Measurements from ENCODE around the gene UNC45B.
A peak's percentile ranks its signal among the peaks of the same experiment; 100 is the strongest.
"Not testable (repeated sequence)": the region's sequence is repeated elsewhere in the genome, so short reads cannot be mapped to it uniquely, and the experiment has no call there.

UNC45B gene

DNA sequence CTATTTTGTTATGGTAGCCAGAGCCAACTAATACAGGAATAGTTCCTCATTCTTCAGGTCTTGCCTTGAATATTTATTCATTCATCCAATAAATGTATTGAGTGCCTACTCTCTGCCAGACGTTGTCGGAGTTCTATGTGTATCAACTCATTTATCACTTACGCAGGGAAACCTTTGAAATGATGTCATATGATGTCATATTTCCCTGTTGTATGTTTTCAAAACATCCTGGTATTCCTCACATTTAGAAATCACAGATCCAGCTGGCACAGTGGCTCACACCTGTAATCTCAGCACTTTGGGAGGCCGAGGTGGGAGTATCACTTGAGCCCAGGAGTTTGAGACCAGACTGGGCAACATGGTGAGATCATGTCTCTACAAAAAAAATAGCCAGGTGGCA lies 2.8 kb upstream of the UNC45B start:
- DNase-seq, result no peak

DNA sequence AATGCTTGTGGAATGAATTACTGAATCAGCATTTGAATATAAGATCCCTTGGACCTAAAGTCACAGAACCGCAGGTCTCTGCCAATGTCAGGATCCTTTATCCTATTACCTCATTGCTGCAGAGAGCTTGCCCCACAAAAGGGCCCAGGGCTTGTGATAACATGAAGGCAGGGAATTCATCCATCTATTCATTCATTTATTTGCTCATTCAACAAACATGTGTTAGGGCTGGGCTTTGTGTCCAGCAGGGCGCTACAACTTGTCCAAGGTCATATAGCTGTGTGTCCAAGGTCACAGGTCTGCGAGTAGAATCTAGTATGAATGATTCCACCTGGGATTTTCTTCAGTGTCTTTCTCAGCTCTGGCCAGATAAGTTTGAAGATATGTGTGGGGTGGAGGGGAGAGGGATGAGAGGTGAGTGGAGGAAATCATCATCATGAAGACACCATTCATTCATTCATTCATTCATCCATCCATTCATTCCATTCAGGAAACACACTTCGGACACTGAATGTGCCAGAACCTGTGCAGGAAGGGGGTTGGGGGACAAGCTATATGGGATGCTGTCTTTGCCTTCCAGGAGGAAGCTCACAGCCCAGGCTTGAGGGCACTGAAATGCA lies 1.3 kb upstream of the UNC45B start:
- no peak for DNase-seq

DNA sequence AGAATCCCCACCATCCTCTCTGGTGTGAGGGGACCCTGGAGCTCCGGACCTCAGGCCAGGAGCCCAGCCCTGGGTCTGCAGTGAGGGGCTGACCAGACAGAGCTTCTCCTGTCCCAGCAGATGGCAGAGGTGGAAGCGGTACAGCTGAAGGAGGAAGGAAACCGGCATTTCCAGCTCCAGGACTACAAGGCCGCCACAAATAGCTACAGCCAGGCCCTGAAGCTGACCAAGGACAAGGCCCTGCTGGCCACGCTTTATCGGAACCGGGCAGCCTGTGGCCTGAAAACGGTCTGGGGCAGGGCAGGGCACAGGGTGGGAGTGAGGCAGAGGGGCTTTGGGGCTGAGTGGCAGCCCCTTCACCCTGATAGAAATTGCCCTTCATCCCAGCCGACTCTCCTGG lies 527 bp downstream of the UNC45B start:
- no peak for DNase-seq

DNA sequence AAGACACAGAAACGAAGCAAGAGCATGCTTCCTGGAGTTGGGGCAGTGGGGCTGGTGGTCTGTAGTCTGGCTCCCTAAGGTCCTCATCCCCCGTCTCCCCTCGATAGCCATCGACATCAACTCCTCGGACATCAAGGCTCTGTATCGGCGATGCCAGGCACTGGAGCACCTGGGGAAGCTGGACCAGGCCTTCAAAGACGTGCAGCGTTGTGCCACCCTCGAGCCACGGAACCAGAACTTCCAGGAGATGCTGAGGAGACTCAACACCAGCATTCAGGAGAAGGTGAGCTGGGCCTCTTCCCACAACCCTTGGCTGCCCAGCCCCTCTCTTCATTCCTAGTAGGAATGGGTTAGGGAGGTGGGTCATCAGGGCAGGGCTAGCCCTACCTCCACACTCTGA lies 2.3 kb downstream of the UNC45B start:
- no peak for DNase-seq

DNA sequence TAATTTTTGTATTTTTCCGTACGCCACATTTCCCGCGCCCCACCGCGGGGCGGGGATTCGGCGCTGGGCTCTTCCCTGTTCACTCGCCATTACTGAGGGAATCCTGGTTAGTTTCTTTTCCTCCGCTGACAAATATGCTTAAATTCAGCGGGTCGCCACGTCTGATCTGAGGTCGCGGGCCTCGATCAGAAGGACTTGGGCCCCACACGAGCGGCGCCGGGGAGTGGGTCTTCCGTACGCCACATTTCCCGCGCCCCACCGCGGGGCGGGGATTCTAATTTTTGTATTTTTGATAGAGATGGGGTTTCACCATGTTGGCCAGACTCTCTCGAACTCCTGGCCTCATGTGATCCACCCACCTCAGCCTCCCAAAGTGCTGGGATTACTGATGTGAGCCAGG lies 3.5 kb downstream of the UNC45B start:
- not testable (repeated sequence) for DNase-seq

DNA sequence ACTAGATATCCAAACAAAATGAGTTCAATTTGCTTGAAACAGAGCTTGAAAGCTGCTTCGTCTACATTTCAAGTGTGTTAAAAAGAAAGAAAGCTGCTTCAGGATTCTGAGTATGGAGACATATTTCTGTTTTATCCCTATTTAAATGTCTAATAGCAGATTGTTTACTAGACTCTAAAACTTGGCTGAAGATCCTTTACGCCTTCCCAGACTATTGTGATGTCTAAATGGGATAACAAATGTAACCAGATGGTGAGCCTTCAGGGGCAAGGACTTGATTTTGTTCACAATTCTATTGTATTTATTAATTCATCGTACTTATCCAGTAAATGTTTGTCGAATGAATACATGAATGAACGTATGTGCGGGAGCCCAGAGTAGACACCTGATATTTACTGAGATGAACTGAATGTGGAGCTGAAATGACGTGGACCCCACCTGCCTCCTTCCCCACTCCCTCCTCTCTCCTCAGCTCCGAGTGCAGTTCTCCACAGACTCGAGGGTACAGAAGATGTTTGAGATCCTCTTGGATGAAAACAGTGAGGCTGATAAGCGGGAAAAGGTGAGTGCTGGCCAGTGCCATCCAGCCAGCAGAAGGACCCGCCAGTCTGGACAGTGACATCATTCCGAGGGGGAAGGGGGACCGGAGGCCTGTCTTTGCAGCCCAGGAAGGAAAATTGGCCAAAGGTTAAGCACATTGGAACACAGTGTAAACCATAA lies 5.0 kb downstream of the UNC45B start:
- no peak for DNase-seq

DNA sequence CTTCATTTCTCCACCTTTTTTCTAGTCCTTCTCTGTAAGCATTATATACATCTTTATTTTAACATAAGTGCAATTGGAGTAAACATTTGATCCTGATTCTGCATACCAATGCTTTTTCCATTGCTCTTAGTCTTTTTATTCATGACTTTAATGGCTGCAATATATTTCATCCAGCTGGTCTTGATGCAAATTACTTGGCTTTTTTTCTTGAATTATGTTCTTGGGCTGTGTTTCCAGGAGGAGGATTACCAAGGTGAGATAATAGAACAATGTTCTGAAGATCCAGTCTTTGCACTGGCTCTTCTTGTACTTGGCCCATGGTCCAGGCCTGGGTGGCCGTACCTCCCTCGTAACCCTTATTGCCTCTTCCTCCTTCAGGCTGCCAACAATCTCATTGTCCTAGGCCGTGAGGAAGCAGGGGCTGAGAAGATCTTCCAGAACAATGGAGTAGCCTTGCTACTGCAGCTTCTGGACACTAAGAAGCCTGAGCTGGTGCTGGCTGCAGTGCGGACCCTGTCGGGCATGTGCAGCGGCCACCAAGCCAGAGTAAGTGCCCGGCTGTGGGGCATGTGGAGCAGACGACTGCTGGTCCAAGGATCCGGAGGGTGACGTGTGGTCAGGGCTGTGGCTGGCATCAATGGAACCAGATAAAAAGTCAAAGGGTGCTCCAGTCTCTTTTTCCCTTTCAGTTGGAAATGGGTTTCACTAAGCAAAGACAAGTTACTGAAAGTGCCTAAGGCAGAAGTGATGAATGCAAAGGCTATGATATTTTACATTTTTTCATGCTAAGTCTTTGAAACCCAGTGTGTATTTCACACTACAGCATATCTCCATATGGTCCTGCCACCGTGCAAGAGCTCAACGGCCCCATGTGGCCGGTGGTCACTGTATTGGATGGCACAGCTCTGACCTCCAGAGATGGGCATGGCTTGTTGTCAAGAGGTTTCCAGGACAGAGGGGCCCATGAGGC lies 6.9 kb downstream of the UNC45B start:
- DNase-seq, result no peak

DNA sequence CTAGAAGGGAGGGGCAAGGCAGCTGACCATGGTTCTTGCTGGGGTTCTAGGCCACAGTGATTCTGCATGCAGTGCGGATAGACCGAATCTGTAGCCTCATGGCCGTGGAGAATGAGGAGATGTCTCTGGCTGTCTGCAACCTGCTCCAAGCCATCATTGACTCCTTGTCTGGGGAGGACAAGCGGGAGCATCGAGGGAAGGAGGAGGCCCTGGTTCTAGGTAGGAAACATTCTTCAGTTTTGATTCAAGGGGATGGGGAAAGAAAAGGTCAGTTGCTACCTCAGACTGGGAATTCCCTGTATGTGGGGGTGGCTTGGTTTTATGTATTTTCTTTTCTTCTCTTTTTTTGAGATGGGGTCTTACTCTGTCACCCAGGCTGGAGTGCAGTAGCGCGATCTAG lies 7.6 kb downstream of the UNC45B start:
- no peak for DNase-seq

DNA sequence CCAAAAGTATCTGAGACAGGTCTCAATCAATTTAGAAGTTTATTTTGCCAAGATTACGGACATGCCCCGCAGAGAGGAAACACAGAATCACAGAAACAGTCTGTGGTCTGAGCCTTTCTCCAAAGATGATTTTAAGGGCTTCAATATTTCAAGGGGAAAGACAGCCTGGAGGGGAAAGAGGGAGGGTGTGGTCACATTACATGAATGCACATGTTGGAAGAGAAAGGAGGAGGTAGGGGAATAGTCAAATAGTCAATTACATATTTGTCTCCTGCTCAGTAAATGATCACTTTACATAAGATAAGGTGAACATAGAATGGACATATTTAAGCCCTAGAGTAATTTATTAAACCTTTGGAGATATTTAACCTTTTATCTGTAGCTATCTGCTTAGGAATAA lies 12.3 kb downstream of the UNC45B start:
- DNase-seq, result no peak

DNA sequence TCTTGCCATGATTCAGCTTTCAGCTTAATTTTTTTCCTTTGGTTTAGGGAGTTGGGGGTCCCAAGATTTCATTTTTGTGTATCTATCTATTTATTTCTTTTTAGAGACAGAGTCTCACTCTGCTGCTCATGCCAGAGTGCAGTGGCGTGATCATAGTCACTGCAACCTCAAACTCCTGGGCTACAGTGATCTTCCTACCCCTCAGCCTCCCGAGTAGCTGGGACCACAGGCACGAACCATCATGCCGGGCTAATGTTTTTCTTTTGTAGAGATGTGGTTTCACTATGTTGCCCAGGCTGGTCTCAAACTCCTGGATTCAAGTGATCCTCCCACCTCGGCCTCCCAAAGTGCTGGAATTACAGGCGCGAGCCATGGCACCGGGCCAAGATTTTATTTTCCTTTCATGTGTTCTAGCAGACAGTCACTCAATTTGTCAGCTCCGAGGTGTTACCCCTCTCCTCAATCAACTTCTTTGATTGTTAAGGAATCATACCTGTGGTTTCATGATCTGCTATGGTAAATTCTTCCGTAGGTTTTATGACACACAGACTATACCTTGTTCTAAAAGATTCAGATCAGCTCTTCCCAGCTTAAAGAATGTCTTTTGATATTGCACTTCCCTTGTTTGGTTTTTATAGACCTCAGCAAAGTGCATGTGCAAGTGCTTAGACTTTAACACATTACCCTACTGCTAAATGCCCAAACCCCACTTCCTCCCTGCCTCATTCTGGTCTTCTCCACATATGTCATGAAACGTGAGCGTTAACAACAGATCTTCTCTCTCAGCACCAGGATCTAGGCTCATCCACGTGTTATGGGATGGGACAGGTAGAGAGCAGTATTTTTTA lies 13.0 kb downstream of the UNC45B start:
- DNase-seq, result peak; percentile 26

DNA sequence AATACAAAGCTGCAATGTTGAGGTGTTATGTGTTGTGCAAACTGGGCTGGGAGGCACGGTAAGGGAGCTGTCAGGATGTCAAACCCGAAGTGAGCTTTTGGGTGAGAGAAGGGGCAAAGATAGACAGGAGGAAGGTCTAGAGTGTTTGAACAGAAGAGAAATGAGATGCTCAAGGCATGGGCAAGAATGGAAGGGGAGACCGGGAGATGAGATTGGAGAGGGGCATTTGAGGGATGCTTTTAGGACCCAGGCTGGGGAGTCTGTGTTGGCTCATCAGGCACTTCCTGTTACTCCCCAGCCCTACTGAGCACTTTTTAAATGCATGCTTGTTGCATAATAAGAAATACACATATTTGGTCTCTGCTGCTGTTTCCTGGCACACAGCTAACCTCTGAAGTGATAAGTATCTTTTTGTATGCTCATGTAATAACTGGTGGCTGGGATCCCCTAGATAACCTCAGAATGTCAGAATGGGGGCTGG lies 13.7 kb downstream of the UNC45B start:
- DNase-seq, result no peak

DNA sequence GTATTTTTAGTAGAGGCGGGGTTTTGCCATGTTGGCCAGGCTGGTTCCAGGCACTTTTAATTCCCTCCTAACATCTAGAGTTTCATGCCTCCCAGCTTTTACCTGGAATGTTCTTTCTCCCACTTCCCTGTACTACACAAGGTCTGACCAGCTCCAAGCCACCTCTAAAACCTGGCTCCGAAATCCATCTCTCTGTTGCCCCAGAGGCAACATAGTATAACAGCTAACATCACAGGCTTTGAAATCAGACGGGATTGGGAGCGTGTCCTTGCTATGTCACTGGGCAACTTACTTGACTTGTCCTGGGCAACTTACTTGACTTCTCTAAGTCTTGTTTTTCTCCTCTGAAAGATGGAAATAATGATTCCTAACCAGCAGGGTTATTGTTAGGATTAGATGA lies 15.1 kb downstream of the UNC45B start:
- DNase-seq, result no peak

DNA sequence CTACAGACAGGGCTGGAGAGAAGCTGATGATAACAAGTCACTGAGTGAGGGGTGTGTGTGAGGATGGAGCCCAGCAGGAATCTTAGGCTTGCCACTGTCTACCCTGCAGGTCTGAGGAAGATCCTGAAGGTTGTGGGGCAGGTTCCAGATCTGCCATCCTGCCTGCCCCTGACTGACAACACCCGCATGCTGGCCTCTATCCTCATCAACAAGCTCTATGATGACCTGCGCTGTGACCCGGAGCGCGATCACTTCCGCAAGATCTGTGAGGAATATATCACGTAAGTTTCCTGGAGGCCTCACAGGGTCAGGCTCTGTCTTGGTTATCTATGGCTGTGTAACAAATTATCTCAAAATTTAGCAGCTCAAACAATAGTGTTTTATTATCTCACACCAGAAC lies 16.3 kb downstream of the UNC45B start:
- no peak for DNase-seq

DNA sequence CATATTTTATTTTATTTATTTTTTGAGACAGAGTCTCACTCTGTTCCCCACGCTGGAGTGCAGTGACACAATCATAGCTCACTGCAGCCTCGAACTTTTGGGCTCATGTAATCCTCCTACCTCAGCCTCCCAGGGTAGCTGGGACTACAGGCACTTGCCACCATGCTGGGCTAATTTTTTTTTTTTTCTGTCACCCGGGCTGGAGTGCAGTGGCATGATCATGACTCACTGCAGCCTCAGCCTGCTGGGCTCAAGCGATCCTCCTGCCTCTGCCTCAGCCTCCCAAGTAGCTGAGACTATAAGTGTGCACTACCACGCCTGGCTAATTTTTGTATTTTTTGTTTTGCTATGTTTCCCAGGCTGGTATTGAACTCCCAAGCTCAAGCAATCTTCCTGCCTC lies 17.1 kb downstream of the UNC45B start:
- DNase-seq, result no peak

DNA sequence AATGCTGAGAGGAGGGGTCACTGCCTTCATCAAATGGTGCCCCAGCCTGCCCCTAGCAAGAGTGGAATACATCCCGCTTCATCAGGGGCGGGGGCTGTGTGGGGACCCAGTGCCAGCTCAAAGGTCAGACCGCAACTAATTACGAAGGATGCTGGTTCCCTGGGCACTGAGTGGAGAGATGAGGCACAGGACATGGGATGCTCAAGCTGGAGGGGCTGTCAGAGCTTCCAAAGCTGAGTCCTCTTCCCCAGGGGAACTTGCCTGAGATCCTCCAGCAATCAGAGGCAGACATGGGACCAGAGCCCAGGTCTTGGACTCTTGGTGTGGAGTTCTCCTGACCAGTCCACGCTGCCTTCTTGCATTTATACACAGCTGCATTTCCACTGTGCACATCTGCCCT lies 18.9 kb downstream of the UNC45B start:
- DNase-seq, result no peak

DNA sequence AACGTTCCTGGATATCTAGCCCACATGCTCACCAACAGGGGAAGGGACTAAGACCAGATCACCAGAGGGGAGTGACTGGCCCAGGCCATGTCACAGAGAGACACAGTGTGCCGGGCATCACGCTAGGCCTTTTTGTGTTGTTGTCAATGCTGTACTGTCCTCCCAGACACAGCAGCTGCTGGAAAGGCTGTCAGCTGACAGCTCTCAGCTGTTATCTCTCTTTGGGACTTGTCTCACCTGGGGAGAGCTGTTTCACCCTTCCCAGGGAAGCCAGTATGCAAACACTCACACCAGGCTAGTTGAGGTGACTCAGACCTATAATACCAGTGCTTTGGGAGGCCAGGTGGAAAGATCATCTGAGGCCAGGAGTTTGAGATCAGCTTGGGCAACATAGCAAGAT lies 19.4 kb downstream of the UNC45B start:
- no peak for DNase-seq

DNA sequence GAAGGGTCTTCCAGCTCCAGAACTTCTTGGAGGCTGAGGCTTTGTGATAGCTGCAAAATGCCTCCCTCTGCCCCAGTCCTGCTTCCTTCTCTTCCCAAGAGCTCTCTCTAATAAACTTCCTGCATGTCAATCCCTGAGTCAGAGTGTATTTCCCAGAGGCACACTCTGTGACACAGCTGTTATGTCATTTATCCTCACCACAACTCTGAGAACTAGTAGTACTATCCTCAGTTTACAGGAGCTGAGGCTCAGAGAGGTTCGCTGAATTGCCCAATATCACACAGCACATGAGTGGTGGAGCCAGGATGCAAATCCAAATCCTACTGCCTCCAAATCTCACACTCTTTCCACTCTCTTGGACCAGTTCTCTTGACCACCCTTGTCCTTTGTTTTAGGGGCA lies 20.0 kb downstream of the UNC45B start:
- DNase-seq, result no peak

DNA sequence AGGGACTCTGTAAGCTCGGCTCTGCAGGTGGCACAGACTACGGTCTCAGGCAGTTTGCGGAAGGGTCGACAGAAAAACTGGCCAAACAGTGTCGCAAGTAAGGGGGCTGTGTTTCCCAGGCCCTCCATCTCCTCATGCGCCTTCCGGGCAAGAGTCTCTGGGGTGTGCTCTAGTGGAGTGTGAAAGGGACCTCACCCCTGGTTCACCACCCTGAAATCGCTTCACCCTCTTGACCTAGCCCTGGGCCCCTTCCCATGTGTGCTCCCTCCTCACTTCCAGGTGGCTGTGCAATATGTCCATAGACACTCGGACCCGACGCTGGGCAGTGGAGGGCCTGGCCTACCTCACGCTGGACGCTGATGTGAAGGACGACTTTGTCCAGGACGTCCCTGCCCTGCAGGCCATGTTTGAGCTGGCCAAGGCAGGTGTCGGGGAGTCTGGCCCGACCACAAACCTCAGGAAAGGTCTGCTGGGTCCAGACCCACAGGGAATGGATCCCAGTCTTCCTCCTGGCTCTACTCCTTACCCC lies 22.3 kb downstream of the UNC45B start:
- no peak for DNase-seq

DNA sequence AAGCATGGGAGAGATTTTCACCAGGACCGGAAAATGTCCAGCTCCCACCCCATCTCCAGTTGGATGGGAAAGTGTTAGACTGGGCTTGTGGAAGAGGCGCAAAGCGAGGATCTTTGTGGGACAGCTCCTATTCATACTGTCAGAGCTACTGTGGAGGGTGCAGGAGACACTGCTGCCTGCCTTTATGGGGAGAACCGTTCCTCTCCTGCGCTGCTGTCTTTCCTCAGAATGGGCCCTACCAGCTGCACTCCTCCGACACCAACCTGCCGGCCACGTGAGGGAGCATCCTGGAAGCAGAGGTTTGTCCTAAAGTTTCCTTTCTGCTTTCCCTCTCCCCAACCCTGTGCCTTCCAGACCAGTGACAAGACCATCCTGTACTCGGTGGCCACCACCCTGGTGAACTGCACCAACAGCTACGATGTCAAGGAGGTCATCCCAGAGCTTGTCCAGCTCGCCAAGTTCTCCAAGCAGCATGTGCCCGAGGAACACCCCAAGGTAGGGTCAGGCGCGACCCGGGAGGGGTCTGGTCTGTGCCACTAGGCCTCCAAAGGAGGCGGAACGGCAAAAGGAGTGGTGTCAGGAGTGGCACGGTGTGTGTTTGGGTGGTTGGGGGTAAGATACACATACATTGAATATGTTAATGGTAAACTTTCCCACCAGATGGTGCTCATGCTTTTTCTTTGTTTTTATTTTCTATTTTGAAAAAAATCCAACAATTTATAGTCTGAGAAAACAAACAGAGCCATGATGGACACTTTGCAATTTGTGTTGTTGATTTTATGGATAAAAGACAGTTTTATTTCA lies 23.6 kb downstream of the UNC45B start:
- no peak for DNase-seq

DNA sequence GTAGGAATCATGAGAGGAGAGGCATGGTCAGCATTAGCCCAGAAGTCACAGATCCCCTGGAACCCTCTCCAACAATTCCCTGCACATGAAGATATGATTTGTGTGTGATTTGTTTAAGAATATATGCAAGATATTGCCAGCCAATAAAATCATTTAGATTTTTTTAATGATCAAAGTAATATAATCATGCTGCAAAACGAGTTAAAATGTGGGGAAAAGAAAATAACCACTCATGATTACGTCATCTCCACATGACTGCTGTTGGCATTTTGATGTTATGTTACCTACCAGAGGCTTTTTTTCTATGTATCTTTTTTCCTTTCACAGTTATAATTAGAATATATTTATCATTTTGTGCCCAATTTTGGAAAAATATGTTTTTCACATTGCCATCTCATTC lies 24.2 kb downstream of the UNC45B start:
- no peak for DNase-seq

DNA sequence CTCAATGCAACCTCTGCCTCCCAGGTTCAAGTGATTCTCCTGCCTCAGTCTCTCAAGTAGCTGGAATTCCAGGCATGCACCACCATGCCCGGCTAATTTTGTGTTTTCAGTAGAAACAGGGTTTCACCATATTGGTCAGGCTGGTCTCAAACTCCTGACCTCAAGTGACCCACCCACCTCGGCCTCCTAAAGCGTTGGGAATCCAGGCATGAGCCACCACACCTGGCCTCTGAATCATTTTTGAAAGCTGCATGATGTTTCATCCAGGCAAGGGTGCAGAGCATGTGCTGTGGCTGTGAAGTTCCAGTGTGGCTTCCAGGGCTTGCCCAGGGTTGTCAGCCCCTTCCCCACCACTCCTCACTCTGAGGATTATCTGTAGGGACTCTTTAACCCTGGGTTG lies 24.7 kb downstream of the UNC45B start:
- not testable (repeated sequence) for DNase-seq

All from activated T-cell treated with anti-CD3 and anti-CD28 coated beads for 4 hours (primary cell).